HG02623 (cell line): ENCODE data around the gene DBF4.
"Not testable (repeated sequence)": the region's sequence is repeated elsewhere in the genome, so short reads cannot be mapped to it uniquely, and the experiment has no call there.

Experiments
- ATAC-seq: cut with Tn5 transposase; IDR thresholded peaks from one replicate; pipeline ENCODE4 v1.9.1; 2021; ENCODE audit warnings: moderate library complexity; ENCODE audit not compliant: unreplicated experiment

The DBF4 gene

GRCh38 chr7:87882151-87882937, 6.1 kb downstream of the DBF4 start:
- no peak for ATAC-seq

GRCh38 chr7:87885018-87885417, 8.7 kb downstream of the DBF4 start:
- ATAC-seq: no peak

GRCh38 chr7:87886875-87887274, 10.6 kb downstream of the DBF4 start:
- no peak for ATAC-seq

GRCh38 chr7:87895363-87895762, 19.1 kb downstream of the DBF4 start:
- no peak for ATAC-seq

GRCh38 chr7:87899255-87899654, 23.0 kb downstream of the DBF4 start:
- no peak for ATAC-seq

GRCh38 chr7:87907136-87907906, 31.0 kb downstream of the DBF4 start:
- ATAC-seq: not testable (repeated sequence)

- not testable (repeated sequence) for ATAC-seq
Measured at GRCh38 chr7:87908814-87909213, 32.5 kb downstream of the DBF4 start.

- no peak for ATAC-seq
Measured at GRCh38 chr7:87912121-87912520, 35.8 kb downstream of the DBF4 start.

GRCh38 chr7:87918740-87919139, 42.4 kb downstream of the DBF4 start:
- no peak for ATAC-seq

GRCh38 chr7:87919875-87920274, 43.6 kb downstream of the DBF4 start:
- ATAC-seq: no peak

GRCh38 chr7:87920578-87920977, 44.3 kb downstream of the DBF4 start:
- ATAC-seq: no peak

- not testable (repeated sequence) for ATAC-seq
Measured at GRCh38 chr7:87922759-87923395, 46.6 kb downstream of the DBF4 start.

- peak; percentile 96 for ATAC-seq
Measured at GRCh38 chr7:87926581-87927461, 50.5 kb downstream of the DBF4 start.

- ATAC-seq: no peak
Measured at GRCh38 chr7:87933605-87933952, 57.3 kb downstream of the DBF4 start.

- peak; percentile 98 for ATAC-seq
Measured at GRCh38 chr7:87933953-87934698, 57.8 kb downstream of the DBF4 start, which contains the start of gene ADAM22. Gene ADAM22, plus strand, starts transcription at chr7:87934251. Its CDS starts 215 bp downstream, at chr7:87934466.

GRCh38 chr7:87934699-87935383, 58.5 kb downstream of the DBF4 start:
- no peak for ATAC-seq

- ATAC-seq: no peak
Measured at GRCh38 chr7:87935384-87935706, 59.1 kb downstream of the DBF4 start.

- ATAC-seq: no peak
Measured at GRCh38 chr7:87941138-87941537, 64.8 kb downstream of the DBF4 start.

GRCh38 chr7:87944547-87944946, 68.3 kb downstream of the DBF4 start:
- no peak for ATAC-seq

GRCh38 chr7:87945926-87946325, 69.6 kb downstream of the DBF4 start:
- not testable (repeated sequence) for ATAC-seq
